SU-DHL-6 (cell line): ENCODE measurements around the gene BSG.

Source experiments
- EZH2phosphoT487 ChIP-seq: fragments of 200-600 bp; sonication (generic), shearing (Covaris generic); conservative IDR thresholded peaks from 2 replicates; pipeline ENCODE4 v1.6.1; 2018; ENCODE audit warnings: mild to moderate bottlenecking, antibody characterized with exemption, low read length, moderate library complexity, mixed read lengths
- TF ChIP-seq, protein P1 (sequence below): fragments of 200-600 bp; sonication (generic); IDR thresholded peaks from one replicate; pipeline ENCODE4 v1.5.1; 2017; ENCODE audit warnings: antibody characterized with exemption, mild to moderate bottlenecking, low read length, moderate library complexity; ENCODE audit not compliant: insufficient read depth, poor library complexity, severe bottlenecking

DNA sequence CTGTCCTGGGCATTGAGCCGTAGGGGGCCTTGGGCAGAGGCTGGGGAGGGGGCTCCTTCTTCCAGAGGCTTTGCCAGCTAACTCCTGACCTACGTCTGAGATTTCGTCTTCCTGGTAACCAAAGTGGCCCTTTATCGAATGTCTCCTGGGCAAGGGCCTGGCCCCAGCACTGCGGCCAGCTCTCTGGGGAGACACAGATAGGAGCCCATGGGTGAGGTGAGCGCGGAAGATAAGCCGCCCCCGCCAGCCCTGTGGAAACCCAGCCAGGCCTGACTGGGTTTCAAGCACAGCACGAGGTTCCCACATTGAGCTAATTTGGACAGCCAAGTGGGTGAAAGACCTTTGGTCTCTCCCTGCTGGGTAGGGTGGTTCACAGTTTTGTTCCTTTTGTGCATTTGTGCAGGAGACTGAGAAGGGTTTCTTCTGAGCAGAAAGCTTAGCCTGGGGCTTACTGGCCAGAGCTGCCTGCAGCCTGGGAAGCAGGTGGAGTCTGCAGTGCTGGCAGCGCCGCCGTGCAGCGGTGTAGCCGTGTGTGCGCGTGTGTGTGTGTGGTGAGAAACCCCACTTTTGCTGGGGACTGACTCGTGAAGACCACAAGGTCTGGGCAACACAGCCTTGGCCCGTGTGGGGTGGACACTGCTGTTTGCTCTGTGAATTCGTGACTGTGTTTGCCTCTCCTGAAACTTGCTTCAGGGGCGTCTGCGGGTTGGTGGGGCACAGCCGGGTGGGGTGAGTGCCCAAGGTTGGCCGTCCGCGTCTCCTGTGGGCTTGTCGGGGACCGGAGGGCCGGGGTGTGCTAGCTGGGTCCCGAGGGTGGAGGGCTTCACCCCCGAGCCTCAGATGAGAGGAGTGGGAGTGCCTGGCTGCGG, 2.5 kb downstream of the BSG start:
- TF ChIP-seq, protein P1, sequence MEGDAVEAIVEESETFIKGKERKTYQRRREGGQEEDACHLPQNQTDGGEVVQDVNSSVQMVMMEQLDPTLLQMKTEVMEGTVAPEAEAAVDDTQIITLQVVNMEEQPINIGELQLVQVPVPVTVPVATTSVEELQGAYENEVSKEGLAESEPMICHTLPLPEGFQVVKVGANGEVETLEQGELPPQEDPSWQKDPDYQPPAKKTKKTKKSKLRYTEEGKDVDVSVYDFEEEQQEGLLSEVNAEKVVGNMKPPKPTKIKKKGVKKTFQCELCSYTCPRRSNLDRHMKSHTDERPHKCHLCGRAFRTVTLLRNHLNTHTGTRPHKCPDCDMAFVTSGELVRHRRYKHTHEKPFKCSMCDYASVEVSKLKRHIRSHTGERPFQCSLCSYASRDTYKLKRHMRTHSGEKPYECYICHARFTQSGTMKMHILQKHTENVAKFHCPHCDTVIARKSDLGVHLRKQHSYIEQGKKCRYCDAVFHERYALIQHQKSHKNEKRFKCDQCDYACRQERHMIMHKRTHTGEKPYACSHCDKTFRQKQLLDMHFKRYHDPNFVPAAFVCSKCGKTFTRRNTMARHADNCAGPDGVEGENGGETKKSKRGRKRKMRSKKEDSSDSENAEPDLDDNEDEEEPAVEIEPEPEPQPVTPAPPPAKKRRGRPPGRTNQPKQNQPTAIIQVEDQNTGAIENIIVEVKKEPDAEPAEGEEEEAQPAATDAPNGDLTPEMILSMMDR: no peak
- no peak for TF ChIP-seq EZH2phosphoT487
